HG03060 (cell line): ENCODE data around the gene PAPPA.

Source experiments
- ATAC-seq: cut with Tn5 transposase; IDR thresholded peaks from one replicate; pipeline ENCODE4 v1.9.1; 2021; ENCODE audit warnings: low read depth, moderate number of reproducible peaks; ENCODE audit not compliant: unreplicated experiment

The PAPPA gene

DNA sequence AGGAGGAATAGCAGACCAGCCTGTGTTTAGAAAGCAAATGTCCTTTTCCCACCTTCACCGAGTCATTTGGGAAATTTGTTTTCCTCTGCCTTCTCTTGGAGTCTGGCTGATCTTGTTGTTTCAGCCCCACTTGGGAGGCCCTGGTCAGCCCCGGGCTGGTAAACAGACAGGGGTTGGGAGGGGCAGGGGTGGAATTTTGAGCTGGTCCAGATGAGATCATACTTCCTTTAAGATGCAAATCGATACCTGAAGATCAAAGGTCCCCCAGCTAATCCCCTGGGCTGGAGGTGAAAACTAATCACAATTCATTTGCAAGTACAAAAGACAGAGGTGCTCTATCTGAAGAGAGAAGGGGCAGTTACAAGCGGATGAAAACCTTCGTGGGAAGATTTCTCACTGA, 118.4 kb downstream of the PAPPA start:
- no peak for ATAC-seq

DNA sequence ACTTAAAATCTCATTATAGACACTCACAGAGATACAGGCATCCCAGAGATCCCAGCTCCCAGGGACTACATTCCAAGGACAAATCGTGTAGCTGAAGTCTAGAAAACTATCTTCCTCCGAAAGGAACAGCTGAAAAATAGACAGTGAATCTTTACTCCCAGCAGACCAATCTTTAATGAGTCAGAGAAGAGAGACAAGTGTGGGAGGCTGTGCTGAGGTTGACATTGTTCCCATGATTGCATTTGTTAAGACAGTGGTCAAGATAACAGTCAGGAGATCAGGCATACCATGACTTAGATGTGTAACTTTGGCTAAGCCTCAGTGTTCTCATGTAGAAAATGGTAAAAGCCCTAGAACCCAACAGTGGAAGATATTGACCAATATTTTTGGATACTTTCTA, 120.7 kb downstream of the PAPPA start:
- ATAC-seq: no peak

DNA sequence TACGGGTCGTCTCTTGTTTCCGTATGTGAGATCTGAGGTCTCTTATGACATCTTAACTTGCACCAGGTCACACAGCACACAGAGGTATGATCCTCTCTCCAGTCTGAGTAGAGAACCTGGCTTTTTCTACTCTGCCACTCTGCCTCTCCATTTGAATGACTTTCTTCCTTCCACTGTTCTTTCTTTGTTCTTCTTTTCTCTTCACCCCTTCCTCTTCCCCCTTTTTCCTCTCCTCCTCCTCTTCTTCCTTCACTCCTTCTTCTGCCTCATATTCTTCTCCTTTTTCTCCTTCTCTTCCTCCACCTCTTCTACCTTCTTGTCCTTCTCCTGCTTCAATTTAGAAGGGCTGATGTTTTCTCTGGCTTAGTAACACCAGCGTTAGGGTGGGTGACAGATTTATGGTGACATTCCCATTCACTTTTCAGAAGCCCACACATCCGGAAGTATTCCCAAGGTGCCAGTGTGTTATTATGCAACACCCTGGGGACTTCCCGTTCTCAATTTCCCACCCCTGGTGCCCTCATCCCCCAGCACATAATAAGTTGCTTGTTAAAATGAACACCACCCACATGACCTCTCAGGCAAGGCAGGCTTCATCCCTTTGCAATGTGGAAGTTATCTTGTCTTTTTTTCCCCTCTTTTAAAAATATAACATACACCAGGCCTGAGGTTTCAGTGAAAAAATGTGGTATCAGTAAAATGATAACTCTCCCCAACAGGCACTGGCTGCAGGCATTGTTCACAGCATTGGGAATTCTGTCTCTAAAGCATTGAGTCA, 122.0 kb downstream of the PAPPA start:
- no peak for ATAC-seq

DNA sequence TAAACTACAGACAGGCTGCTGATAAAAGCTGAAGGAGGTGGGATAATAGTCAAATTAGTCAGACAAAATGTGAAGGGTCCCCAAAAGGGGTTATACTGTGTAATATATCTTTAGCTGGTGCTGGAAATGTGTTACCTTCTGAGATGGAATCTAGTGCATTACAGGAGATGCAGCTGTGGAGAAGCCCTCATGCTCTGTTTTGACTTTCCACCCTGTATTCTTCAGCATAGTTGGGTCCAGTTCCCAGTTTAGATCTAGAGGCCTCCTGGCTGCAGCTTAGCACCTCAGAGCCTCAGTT, 122.6 kb downstream of the PAPPA start:
- ATAC-seq: no peak

DNA sequence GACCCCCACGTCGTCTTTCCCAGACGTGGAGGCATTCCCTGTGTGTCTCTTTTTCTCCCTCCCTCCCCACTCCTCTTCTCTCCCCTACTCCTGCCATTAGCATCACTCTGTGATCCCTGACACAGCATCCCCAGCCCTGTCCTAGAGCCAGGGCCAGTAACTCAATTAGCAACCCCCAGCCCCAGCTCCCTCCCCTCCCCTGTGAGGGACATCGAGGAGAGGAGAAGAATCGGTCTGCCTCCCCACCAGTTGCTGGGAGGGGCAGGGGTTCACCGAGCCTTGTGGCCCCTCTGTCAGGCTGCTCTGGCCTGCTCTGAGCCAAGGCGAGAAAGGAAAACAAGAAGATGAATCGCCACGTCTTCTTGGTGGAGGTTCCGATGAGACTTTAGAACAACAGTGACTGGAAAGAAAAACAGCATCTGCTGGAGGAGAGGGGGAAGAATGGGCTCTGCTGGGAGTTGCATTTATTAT, 123.1 kb downstream of the PAPPA start:
- no peak for ATAC-seq

DNA sequence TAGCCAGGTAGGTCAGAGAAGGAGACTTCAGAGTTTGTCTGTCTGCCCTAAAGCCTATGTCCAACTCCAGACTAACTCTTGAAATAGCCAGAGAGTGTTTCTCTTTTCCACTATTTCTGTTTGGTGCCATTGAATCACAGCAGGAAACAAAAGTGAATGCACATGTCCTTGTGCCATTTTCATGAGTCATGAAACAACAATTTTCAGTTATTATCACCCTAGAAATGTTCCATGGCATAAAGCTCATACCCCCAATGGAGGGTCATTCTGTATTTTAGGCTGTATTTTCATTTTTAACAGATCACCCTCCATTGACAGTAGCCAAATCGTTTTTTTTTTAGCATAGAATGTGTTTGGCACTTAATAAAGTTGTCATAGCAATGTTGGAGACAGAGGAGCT, 124.7 kb downstream of the PAPPA start:
- no peak for ATAC-seq

DNA sequence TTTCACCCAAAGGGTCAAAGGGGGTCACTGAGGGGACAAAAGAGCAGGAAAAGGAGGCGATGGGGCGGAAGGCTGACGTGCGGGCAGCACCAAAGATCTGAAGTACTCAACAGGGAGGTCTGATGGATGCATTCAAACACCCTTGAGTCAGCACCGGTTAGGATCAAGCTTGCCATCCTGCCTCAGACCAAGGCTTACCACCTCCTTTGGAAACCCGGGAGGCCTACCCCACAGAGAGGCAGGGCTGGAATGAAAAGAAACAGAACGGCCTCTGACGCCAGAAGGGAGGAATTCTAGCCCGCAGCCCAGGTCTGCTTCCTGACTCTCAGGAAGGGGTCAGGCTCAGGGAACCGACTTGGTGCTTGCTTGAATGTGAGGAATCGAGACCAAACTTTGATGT, 125.6 kb downstream of the PAPPA start:
- ATAC-seq: no peak

DNA sequence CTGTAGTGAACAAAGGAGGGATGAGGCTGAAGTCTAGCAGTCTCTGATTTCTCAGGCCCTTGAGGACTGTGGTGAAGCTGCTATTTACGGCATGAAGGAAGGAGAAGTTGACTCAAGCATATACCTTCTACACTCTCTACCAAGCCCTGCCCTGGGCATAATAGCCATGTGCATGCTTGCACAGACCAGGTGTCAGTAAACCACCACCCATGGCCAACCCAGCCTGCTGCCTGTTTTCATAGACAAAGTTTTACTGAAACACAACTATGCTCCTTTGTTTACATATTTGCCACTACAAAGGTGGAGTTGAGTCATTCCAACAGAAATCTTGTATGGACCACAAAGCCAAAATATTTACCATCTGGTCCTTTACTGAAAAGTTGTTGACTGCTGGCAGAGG, 126.9 kb downstream of the PAPPA start:
- ATAC-seq: no peak

DNA sequence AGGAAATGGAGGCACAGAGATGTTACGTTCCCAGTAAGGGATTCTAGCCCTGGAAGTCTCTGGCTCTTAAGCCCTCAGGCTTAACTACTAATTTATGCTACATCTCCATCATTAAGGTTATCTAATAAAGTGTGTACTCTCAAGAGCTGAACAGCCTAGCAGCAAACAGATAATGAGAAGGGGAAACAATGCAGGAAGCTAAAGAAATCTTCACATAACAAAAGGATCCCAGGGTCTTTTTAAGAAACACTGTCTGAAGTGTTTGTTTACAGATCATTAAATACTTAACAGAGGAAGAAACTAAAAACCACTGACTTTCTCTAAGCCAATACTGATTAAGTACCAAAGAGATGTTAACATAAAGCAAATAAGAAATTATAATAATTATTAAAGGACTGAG, 129.0 kb downstream of the PAPPA start:
- no peak for ATAC-seq

DNA sequence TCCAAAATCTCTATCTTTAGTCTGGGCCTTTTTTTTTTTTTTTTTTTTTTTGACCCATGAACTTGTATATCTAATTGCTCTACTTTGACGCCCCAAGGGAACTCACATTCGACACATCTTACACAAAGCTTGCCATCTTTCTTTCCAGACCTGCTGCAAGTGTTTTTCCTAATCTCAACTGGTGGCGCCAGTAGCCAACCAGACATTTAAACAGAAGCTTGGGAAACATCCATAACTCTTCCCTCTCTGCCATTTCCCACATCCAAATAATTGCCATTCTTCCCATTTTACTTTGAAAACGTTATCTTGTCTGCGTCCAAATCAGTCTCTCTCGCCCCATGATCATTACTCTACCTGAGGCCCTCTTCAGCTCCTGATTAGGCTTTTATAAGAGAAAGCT, 130.9 kb downstream of the PAPPA start:
- ATAC-seq: no peak

DNA sequence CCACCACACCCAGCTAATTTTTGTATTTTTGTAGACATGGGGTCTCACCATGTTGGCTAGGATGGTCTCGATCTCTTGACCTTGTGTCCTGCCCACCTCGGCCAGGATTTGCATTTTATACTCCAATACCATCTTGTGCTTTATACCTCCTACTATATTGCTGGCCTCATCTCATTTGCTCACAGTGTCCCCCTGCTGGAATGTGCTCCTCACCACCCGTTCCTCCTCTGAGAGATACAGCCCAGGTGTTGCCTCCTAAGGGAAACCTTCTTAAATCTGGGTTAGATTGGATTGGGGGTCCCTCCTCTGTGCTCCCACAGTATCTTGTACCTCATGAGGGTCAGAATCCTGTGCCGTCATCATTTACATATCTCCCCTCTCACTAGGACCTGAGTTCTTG, 131.7 kb downstream of the PAPPA start:
- ATAC-seq: no peak

DNA sequence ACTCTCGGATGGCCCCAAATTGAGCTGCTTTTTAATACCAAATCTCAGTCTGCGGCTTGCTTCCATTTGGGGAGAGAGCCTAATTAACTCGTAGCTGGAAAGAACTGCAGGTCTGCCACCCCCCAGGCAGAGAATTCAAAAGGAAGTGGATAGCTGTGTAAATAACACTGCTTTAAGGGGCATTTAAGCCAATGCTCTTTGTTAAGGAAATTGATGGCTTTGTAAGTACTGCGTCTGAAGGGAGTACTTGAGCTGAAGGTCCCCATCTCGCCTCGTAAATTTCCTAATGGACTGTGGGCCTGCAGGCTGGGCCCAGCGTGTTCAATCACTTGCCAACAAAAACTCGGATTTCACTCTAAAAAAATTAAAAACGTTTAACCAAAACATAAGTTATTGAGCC, 132.7 kb downstream of the PAPPA start:
- no peak for ATAC-seq

DNA sequence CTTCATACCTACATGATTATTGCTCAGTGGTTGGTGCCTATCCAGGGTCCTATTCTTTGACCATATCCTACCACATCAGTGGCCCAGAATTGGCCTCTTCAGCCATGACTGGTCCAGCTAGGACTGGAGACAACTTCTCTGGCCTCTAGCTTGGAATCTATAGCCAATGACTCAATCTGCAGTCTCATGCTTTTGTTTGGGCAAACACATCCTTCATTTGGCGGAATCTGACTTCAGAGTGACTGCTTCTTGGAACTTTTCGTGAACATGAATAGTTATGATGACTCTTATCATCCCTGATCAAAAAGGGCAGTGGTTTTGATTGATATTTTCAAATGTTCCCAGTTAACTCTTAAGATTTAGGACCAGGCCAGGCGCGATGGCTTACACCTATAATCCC, 134.1 kb downstream of the PAPPA start:
- no peak for ATAC-seq

DNA sequence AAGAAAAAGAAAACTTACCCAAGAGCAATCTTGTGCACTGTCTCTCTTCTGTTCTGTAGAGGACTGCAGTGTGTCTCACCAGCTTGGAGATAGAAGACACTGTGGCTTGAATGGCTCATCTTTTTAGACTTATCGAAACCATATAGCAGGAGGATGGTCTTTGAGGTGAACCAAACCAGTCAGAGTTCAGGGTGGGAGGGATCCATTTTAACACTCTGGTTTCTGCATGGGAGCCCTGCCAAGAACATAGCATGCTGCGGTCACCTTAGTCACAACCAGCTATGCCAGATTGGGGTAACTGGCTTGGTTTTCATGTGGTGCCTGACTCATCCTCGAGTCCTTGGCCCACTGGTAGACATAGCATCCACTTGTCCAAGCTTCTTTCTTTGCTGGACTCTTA, 135.1 kb downstream of the PAPPA start:
- no peak for ATAC-seq

DNA sequence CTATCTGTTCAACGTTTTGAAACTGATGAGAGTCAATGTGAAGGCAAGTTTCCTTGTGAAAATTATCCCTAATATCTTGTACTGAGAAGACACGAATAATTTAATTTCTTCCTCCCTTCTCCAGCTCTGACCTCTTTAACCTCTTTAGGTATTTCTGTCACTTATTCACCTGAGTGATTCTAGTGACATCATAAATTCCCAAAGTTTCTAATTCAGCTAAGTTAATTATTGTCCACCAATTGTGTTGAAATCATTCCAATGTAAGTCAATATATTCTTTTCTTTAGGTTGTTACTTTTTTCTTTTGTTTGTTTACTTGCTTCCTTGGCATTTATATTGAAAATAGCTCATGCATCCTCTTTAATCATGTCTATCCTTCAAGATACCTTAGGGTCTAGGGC, 143.8 kb downstream of the PAPPA start:
- ATAC-seq: no peak

DNA sequence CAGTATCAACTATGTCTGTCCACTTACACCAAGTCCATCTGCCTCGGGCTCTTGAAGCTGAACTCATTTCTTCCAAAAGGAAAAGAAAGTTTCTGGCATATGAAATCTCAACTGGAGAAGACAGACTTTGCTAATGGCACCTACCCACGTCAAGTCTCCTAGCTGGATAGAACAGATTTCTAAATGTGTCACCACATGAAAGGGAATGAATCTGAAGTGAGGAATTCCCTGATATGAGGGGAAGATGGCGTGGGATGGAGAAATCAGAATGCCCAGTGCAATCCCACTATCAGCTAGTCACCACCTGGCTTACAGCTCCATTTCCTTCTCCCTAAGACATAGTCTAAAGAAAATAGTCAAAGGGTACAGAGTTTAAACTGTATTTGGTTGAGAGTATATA, 144.7 kb downstream of the PAPPA start:
- ATAC-seq: no peak

DNA sequence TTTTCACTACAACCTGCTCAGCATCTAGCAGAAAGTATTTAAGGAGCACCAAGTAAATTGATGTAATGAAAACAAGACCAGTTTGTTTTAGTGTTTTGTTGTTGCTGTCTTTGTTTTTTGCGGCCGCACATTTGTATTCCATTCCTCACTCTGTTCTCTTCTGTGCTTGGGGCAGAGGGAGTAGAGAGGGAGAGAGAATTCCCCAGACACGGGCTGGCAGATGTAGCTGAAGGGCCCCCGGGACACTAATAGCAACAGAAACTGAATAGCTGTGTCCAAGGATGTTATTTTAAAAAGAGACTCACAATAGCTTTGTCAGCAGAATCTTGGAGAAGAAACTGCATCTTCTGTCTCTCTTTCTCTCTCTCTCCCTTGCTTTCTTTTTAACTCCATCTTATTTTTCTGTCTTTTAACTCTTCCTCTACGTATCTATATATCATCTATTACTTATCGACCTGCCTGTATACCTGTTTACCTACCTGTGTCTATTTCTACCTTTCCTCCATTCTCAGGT, 145.3 kb downstream of the PAPPA start:
- ATAC-seq: no peak

DNA sequence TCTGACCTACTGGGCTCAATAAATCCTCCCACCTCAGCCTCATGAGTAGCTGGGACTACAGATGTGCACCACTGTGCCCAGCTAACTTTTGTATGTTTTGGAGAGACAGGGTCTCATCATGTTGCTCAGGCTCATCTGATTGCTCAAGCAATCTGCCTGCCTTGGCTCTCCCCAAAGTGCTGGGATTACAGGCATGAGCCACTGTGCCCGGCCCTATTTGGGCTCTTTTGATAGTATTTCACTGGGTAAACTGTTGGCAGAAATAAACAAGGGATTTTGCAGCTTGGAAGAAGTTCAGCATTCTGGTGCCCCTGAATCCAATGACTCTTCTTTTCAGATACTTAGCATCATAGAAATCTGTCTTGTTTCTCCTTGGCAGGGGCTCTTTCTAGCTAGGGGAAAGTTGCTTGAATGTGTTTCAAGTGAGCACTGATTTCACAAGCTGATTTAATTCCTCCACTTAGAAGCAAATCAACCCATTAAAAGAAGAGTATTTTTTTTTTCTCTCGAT, 146.8 kb downstream of the PAPPA start:
- no peak for ATAC-seq

DNA sequence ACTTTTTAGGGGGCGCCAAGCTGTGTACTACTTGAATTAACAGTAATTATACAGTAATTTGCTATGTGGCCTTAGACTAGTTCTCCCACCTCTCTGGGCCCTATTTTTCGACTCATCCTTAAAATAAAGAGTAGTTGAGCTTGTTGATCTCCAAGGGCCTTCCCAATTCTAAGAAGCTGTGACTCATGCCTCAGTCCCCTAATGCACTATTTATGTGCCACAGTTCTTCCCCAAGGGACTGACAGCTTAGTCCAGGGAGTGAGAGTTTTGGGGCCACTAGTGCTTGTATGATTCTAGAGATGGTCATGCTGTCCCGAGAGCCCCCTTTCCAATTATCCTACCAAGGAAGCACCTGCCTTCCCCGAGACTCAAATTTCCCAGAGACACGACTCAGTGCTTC, 149.7 kb downstream of the PAPPA start:
- no peak for ATAC-seq

DNA sequence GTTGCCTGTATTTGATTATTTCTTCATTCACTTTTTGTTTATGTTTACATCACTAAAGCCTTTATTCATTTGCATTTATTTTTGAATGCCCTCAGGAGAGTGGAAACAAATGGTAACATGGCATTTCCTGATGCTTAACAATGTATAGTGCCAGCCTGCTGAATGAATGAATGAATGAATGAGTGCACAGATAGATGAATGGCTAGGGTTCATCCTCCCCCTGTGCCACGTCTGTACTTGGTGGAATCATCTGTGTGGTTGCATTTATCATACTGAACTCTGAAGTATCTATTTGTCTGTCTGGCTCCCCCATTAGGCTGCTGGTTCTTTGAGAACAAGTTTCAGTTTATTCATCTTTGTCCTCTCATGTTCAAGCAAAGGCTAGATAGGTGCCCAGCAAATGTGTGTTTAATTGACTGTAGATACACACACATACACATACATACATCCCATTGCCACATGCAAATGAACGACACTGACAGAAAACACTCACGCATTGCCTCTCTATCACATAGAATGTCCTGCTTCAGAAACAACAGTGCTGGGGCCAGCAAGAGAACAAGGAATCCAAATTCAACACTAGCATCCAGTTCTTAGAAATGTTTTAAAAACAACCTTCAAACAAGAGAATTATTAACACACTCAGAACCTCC, 150.4 kb downstream of the PAPPA start:
- ATAC-seq: no peak

DNA sequence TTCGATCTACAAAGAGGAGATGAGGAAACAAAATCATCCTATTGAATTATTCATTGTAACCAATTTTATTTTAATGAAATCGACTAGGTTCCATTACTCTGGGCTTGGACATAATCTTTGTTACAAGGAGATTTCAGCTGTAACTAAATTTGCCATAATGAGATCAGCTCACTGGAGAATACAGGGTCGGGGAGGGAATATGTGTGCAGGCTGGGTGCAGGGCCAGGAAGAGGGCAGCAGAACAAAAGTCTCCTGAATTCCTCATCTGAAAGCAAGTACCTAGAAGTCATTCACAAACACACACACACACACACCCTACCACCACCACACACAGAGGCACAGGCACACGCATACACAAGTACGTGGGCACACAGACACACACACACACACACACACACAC, 151.2 kb downstream of the PAPPA start:
- ATAC-seq: no peak

DNA sequence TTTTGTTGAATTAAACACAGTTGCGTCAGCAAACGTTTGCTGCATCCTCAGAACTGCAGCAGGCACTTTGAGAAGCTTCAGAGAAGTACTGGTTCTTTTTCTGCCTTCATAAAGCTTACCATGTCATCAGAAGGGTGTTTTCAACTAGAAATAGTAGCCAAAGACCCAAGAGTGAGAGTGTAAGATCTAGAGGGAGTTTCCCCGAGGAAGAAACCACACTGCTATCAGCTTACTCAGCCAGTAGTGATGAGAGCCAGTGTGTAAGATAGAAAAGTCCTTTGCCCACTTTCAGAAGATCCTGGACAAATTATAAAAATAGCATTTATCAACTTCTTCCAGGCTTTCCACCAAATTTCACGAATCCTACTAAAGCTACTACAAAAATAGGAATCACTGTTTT, 154.5 kb downstream of the PAPPA start:
- ATAC-seq: no peak
